ENCODE data around the gene ACBD5.
"Not testable (repeated sequence)": the region's sequence is repeated elsewhere in the genome, so short reads cannot be mapped to it uniquely, and the experiment has no call there.

Gene ACBD5, protein sequence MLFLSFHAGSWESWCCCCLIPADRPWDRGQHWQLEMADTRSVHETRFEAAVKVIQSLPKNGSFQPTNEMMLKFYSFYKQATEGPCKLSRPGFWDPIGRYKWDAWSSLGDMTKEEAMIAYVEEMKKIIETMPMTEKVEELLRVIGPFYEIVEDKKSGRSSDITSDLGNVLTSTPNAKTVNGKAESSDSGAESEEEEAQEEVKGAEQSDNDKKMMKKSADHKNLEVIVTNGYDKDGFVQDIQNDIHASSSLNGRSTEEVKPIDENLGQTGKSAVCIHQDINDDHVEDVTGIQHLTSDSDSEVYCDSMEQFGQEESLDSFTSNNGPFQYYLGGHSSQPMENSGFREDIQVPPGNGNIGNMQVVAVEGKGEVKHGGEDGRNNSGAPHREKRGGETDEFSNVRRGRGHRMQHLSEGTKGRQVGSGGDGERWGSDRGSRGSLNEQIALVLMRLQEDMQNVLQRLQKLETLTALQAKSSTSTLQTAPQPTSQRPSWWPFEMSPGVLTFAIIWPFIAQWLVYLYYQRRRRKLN

DNA sequence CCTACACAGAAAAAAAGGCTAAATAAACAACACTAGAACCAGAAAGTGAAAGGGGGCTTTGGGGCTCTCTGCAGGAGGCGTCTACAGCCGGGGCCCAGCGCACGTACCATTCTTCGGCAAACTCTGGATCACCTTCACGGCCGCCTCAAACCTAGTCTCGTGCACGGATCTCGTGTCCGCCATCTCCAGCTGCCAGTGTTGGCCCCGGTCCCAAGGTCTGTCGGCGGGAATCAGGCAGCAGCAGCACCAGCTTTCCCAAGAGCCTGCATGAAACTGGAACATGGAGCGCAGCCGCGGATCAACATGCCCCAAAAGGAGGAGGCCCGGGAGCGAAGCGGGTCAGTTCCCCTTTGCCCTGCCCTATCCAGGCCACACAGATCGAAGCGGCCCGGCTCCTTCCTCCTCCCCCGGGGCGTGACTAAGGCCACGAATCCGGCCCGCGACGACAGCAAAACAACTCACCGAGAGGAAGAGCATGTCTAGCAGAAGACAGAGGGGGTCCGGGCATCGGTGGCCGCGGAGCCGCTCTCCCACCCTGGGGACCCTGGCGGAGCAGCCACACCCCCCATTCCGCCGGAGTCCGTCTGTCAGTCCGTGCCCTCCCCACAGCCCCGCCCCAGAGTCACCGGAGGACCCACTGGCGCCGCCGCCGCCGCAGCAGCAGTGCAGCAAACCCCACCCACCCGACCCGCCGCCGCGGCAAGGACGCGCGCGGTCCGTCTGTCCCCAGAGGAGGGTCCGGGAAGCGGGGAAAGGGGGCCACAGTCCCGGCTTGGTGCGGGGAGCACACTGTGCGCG lies at the start of gene ACBD5:
Gene ACBD5, minus strand, starts transcription at position 586 of the 798 bp plus-strand sequence. Its CDS starts 109 bp downstream, at position 477.
- DNase-seq: peak; percentile 74

DNA sequence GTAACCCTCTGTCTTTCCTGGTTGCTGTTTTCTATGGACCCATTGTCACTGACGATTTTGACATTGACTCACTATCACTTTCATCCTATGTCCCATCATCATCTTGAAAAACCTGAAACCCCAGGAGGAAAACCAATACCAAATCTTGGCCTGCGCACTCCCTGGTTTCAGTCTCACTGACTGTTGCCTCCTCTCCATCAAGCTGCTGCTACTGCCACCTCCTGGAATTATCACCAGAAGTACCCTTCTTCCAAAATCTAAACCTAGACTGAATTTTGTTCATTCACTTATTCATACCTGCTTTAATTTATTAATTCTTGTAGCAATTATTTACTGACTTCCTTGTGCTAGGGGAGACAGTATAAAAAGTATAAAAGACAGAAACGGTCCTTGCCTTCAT lies 44.5 kb upstream of the ACBD5 start:
- no peak for DNase-seq

DNA sequence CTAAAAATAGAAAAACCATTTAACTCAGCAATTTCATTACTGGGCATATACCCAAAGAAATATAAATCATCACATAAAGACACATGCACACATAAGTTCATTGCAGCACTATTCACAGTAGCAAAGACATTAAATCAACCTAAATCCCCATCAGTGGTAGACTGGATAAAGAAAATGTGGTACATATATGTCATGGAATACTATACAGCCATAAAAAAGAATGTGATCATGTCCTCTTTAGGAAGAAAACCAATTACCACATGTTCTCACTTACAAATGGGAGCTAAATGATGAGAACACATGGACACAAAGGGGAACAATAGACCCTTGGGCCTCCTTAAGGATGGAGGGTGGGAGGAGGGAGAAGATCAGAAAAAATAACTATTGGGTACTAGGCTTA lies 36.0 kb upstream of the ACBD5 start:
- DNase-seq: no peak

DNA sequence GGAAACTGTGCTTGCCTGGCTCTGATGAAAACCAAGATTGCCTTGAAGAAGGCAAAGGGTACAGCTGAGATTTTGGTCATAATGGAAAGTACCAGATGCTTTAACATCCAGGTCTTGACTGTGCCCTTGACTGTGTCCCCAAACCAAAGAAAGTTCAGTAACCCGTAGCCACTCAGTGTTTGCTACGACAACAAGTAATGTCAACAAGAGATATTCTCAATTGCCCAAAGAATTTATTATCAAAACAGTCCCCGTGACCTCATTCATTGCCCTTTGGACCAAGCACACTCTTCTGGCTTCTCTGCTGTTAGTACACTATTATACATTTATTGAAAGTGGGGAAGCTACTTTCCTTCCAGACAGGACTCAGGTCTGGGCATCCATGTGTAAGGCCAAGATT lies 25.4 kb upstream of the ACBD5 start:
- DNase-seq: not testable (repeated sequence)

DNA sequence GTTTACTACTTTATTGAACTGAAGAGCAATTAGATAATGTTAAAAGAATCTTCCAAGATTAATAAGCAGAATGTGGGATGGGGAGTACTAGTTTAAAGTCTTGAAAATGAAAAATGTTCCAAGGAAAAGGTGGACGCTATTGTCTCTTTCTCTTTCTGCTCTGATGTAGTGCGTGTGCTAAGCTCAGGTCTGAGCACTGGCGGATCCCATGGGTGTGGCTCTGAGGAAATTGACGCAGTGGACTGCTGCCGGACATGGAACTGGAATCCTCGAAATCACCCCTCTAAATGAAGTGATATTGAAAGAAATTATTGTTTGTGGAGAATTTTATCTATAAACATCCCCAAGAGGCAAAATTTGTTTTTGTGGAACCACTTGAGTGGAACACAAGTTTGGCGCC lies 22.2 kb upstream of the ACBD5 start:
- not testable (repeated sequence) for DNase-seq

DNA sequence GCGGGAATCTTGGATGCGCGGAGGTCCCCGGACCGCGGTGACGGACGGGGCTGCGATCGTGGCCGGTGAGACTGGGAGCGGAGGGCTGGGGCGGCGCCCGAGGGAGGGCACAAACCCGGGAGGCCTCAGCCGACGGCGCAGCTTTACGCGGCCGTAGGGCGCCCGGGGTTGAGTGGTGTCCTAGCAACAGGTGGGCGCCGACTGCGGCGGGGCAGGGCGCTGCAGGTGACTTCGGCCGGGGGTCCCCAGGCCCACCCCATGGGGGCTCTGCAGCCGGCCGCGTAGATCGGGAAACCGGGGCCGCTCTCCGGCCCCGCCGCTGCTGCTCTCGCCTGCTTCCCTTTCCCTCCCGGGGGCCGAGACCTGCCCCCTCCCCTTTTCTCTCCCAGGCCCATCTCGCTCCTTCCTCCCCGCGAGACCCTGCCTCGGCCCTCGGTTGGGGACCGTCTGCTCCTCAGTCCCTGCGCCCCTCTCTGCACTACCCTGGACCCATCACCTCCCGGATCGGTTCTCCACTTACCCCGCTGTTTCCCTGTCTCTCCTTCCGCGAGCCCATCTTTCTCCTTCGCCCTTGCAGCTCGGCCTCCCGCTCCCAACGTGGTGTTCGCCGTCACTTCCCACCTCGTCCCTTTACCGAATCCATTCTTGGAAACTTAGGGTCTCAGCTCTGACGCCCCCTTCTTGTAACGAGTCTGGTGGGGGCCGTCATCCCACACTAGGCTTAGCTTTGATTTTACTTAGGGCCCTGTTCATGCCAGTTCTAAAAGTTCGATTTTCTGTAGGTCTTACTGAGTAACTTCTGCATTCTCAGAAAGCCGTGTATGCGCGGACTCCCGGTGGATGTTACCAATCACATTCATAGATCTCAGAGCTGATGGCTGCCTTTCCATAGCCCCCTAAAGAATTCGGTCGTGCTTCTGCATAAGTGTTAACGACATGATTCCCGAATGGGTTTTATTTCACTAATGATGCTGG lies 18.5 kb upstream of the ACBD5 start:
- DNase-seq: no peak

DNA sequence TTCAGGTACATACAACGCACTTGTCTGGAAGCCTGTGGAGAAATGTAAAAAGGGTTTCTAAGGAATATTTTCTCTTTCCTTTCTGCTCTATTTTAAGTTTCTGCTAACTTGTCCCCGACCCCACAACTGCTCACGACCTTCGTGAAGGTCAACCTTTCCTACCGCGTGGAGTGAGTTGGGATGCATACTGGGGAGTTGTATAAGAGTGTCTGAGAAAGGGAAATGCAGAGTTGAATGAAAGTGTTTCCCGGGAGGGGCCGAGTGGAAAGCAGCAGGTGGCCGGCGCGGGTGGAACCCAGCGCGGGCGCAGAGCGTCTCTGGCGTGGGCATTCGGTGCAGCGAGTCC lies 17.9 kb upstream of the ACBD5 start:
- DNase-seq: no peak

DNA sequence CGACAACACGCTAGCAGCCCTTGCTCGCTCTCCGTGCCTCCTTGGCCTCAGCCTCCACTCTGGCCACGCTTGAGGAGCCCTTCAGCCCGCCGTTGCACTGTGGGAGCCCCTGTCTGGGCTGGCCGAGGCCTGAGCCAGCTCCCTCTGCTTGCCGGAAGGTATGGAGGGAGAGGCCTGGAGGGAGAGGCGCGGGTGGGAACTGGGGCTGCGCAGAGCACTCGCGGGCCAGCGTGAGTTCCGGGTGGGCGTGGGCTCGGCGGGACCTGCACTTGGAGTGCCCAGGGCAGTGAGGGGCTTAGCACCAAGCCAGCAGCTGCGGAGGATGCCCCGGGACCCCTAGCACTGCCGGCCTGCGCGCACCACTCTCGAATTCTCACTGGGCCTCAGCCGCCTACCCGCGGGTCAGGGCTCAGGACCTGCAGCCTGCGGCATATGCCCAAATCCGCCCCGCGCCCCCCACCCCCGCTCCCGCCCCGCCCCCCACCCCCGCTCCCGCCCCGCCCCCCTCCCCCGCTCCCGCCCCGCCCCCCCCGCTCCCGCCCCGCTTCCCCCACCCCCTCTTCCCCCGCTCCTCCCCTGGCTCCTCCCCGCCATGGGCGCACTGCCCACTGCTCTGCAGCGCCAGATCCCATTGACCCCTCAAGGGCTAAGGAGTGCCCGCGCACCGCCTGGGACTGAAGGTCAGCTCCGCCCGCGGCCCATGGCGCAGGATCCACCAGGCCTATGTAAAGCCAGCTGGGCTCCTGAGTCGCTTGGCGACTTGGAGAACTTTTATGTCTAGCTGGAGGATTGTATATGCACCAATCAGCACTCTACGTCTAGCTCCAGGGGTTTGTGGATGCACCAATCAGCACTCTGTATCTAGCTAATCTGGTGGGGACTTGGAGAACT lies 15.9 kb upstream of the ACBD5 start:
- DNase-seq: no peak

DNA sequence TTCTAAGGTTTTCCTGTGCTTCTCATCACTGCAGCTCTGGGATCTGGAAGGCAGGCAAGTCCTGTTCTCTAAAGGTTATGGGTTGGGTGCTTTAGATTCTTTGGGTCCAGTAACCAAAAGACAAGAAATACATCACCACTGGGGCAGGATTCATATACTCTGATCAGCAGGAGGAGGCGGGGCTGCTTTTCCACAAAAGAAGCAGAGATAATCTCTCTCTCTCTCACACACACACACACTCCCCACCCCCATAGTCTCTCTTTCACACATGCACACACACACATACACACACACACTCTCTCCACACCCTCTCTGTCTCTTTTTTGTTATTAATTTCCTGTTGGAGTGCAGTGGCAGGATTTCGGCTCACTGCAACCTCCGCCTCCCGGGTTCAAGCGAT lies 13.0 kb upstream of the ACBD5 start:
- DNase-seq: no peak

DNA sequence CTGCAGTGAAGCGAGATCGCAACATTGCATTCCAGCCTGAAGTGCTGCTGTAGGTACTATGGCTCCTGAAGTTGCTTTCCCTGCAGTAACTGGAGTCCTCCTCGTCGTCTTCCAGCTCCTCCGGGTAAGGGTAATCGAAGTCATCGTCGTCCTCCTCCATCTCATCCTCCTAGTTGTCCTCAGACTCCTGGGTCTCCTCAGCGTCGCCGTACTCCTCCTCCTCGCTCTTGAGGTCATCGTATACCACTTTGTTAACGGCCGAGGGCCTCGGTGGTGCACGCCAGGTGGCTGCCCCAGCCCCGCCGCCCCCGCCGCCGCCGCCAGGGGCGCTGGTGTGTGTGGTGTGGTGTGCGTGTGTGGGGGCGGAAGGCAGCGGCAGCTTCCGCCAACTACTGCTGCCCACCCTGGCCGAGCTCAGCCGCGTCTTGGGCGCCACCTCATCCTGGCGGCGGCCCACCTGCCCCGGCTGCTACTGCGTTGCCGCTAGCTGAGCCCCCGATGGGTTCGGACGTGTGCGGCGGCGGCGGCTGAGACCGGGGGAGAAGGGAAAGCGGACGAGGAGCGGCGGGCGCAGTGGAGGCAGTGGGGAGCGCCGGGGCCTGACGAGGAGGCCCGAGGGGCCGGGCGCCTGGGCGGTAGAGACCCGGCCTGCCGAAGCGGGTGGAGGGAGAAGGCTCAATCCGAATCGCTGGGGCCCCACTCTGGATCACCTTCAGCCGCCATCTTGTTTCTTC lies 11.8 kb upstream of the ACBD5 start:
- no peak for DNase-seq

DNA sequence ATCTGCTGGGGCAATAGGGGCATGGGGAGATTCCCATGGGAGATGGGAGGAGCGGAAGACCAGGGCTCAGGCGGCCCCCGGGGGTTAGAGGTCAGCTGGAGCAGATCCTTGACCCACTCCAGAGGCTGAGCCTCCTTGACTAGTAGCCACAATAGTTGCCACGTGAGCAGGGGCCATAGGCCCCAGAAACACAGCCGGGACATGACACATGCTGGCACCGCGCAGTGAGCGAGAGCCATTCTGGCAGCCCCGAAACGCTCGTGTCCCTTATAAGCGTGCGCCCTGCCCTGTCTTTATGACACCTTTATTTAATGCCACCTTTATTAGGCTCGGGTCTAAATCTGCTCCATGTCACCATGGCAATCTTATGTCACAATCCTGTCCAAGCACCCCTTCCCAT lies 11.0 kb upstream of the ACBD5 start:
- DNase-seq: no peak

DNA sequence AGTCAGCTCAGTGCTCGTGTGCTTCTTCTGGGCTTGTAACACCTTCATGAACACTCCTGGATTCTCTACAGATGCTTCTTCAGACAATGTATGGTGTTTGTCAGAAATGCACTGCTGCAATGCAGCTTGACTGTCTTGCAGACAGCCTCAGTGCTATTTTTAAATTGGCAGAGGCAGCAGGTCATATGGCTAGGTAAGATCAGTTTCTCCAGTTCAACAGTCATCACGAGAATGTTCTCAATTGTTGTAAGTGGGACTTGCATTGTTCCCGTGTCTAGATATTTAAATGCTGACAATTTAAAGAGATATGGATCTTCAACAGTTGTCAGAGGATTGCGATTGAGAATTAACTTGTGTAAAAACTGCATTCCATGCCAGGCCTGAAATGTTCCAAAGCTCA lies 7.6 kb upstream of the ACBD5 start:
- no peak for DNase-seq

DNA sequence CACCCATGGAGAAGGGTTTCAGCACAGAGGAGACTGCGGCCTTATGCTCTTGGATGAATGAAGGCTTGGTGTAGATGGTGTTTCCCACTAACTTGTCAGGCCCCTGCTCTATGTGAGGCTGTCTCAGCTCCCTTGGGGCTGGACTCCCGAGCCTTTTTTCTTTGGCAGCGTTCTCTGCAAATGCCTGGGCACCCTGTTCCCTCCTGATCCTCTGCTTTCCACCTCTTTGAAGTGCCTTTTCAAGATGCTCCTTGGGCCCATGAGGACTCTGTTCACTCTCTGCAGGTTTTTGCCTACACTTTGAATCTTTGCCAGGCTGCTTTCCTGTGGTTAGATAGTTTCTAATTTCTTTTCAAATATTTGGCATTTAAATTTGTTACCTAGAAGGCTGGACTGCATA lies 6.8 kb upstream of the ACBD5 start:
- DNase-seq: no peak

DNA sequence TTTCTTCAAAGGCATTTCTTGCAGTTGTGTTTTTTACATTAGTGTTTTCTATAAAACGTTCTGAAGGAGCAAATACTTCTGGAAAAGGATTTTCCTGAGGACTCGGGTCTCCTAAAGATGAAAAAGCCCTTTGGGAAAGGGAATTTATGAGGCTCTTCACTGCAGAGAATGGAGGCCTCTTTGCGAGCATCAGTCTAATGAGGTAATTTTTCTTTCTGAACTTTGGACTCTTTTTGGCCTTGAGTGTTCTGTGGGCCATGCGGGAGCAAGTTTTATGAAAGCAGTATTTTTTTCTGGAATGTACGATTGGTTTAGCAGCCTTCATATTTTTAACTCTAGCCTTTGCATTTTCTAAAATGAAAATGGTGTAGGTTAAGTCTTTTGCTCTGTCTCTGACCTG lies 6.4 kb upstream of the ACBD5 start:
- no peak for DNase-seq

DNA sequence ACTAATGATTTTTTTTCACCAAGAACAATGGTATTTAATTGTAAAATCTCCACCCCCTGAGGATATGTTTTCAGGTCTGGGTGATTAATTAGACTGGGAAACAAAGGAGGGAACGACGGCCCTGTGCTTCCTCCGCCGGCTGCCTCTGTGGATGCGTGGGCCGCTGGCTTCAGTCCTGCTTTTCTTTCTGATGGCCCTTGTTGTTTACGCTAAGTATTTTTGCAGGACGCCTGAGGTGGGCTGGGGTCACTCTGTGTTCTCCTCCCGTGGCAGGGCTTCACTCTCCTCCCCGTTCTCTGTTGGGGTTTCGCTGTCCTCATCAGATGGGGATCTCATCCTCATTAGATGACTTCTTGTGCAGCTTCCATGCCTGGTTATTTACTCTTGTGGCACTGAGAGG lies 5.2 kb upstream of the ACBD5 start:
- no peak for DNase-seq

DNA sequence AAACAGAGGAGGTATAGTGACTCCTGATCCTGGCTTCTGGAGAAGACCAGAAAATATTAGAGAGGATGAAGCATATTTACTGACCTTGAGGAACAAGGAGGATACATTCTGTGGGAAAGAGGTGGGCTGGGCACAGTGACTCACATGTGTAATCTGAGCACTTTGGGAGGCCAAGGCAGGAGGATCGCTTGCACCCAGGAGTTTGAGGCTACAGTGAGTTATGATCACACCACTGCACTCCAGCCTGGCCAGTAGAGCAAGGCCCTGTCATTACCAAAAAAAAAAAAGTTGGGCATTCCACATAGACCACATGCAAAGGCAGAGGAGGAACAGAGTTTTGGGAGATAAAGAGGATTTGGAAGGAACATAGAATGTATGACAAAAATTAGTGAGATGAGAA lies 4.4 kb upstream of the ACBD5 start:
- no peak for DNase-seq

DNA sequence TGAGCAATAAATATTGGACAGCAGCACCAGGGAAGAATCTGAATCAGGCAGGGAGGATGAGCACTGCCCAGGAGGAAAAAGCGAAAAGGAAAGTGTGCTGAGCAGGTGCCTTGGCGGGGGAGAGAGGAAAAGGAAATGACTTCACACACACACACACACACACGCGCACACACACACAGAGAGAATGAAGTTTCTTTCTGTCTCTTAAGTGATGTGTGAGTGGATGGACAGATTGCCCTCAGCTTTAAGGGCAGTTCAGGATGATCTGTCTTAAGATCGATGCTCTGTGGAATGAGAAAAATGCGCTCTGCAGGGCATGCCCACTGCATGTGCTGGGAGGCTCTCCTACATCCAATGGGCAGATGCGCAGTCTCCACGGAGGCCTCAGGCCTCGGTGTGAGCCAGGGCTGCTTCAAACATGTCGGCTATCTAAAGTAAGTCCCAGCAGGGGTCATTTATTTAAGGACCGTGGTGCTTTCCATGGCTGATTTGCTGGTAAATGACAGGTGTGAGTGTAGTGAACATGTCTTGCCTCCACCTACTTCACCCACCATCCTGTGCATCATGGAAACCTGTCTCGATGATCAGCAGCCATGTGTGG lies 2.5 kb upstream of the ACBD5 start:
- DNase-seq: peak; percentile 59

DNA sequence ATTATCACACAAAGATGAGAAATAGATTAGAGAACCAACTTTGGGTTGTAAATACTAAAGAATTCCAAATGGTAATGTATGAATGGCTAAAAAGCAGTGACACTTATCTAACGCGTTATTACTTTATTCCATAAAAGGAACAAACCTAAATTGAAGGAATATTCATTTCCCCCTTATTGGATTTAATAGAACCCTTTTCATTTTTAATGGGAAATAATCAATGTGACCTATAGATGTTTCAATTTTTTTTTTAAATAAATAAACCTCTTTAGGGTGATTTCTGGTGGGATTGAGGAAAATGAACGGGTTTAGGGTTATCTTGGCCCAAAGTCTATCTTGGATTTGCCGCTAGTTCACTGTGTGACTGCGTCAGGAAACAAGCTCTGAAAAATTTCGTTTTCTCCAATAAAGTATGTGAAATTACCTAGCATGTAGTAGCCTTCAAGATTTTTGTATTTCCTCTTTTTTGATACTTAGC lies 1.9 kb upstream of the ACBD5 start:
- DNase-seq: no peak

DNA sequence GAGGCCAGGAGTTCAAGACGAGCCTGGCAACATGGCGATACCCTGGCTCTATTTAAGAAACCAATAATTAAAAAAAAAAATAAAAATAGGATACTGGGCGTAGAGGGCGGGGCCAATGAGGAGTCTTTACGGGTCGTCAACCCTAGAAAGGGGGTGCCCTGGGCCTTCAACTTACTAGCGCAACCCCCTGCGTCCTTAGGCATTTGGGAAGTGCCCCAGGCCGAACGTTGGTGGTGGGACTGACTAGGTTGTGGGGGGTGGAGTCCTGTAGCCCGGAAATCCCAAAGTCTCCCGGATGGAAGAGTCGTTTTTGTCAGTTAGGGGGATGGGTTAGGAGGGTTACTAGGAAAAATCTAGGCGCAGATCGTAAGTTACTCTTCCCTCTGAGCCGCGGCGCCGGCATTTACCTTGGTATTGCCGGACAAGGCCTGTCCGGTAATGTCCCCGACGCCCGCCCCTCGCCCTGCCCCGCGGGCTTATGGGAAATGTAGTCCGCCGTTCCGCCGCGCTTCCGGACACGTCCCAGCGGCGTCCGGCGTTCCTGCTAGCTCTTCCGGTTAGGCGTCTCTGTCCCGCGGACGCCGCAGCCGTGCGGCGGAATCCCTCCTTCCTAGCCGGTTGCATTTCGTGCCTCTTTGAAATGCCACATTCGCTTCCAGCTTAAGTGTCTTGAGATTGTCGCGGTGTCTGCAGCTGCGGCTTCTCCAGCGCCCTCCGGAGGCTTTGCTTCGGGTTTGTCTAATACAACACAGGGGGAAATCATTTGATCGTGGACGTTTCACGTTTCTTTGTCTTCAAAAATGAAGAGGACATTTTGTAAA lies 1.3 kb upstream of the ACBD5 start:
- peak; percentile 93 for DNase-seq
